H1 (cell line): ENCODE data around the gene CORO2B.

Experiments
- CHD1 ChIP-seq: IDR thresholded peaks from 2 replicates; pipeline ENCODE4 v1.6.1; 2012; ENCODE audit warnings: low read depth, low read length, improper control_type of control experiment
- CTCF ChIP-seq, 3 experiments: IDR thresholded peaks; 1 replicate in 2 of 3; 2 replicates in 1 of 3; pipeline versions ENCODE4 v1.5.1 to v1.6.1; 2011; ENCODE audit warnings: low read length in 3 of 3, mild to moderate bottlenecking in 3 of 3, inconsistent platforms in 2 of 3, low read depth in 1 of 3, moderate library complexity in 1 of 3; ENCODE audit not compliant: insufficient read depth in 1 of 3; ENCODE audit errors: control extremely low read depth in 1 of 3
- EGR1 ChIP-seq: IDR thresholded peaks from 2 replicates; pipeline ENCODE4 v1.6.1; 2011; ENCODE audit warnings: low read depth, low read length, borderline replicate concordance
- GABPA ChIP-seq: IDR thresholded peaks from 2 replicates; pipeline ENCODE4 v1.6.1; 2011; ENCODE audit warnings: mild to moderate bottlenecking, low read length, moderate library complexity, borderline replicate concordance; ENCODE audit not compliant: insufficient read depth
- JUN ChIP-seq: IDR thresholded peaks from 2 replicates; pipeline ENCODE4 v1.6.1; 2011; ENCODE audit warnings: low read depth, mild to moderate bottlenecking, improper control_type of control experiment, low read length
- JUND ChIP-seq: IDR thresholded peaks from 2 replicates; pipeline ENCODE4 v1.6.1; 2011; ENCODE audit warnings: mild to moderate bottlenecking, improper control_type of control experiment, low read length
- KDM5A ChIP-seq: fragments of 200-600 bp; IDR thresholded peaks from 2 replicates; pipeline ENCODE4 v1.7.1; 2012; ENCODE audit warnings: mild to moderate bottlenecking, low read length, inconsistent platforms, mixed read lengths
- PHF8 ChIP-seq: fragments of 200-600 bp; sonication (generic); conservative IDR thresholded peaks from 2 replicates; pipeline ENCODE4 v1.7.1; 2012; ENCODE audit warnings: low read depth, mild to moderate bottlenecking, inconsistent platforms, low read length, moderate library complexity
- POLR2A ChIP-seq, 2 experiments: IDR thresholded peaks; 1 replicate in 1 of 2; 2 replicates in 1 of 2; pipeline ENCODE4 v1.6.1; 2011; ENCODE audit warnings: low read depth in 2 of 2, low read length in 2 of 2, mild to moderate bottlenecking in 2 of 2; ENCODE audit errors: control extremely low read depth in 1 of 2
- POLR2AphosphoS5 ChIP-seq: IDR thresholded peaks from 2 replicates; pipeline ENCODE4 v1.6.1; 2011; ENCODE audit warnings: low read depth, low read length
- RNF2 ChIP-seq: fragments of 200-900, 300-1000 bp; sonication (generic); IDR thresholded peaks from 2 replicates; pipeline ENCODE4 v1.7.1; 2016; ENCODE audit warnings: borderline replicate concordance, low read depth, mild to moderate bottlenecking, antibody characterized with exemption, low read length; ENCODE audit not compliant: poor library complexity, severe bottlenecking; ENCODE audit errors: missing control alignments

GRCh38 chr15:68697711-68698690 is 119.2 kb downstream of the CORO2B start:
- no peak for TF ChIP-seq CTCF (IDR thresholded peaks at IDR 0.05; ENCODE audit: control extremely low read depth in 1 of 3, insufficient read depth in 1 of 3, low read depth in 1 of 3, low read length in 3 of 3)
- TF ChIP-seq POLR2A (IDR thresholded peaks at IDR 0.05; ENCODE audit: control extremely low read depth in 1 of 2, low read depth in 2 of 2, low read length in 2 of 2) = no peak
- no peak for TF ChIP-seq KDM5A
- TF ChIP-seq RNF2 = no peak
- TF ChIP-seq PHF8 = no peak
- TF ChIP-seq GABPA = no peak
- no peak for TF ChIP-seq JUN
- TF ChIP-seq CHD1 = no peak
- no peak for TF ChIP-seq EGR1
- TF ChIP-seq JUND = no peak
- no peak for TF ChIP-seq POLR2AphosphoS5
